GM19468 (cell line): ENCODE measurements around the gene CNFN.
"Not testable (repeated sequence)": the region's sequence is repeated elsewhere in the genome, so short reads cannot be mapped to it uniquely, and the experiment has no call there.

ENCODE experiments used
- ATAC-seq: cut with Tn5 transposase; IDR thresholded peaks from one replicate; pipeline ENCODE4 v1.9.1; 2021; ENCODE audit warnings: mild to moderate bottlenecking, moderate library complexity, moderate number of reproducible peaks; ENCODE audit not compliant: unreplicated experiment; ENCODE audit errors: extremely low read depth

The CNFN gene

GRCh38 chr19:42353341-42354015 lies 36.6 kb downstream of the CNFN start:
- no peak for ATAC-seq

GRCh38 chr19:42352301-42353259 lies 37.5 kb downstream of the CNFN start:
- no peak for ATAC-seq

- no peak for ATAC-seq
Observed at GRCh38 chr19:42351079-42351735, 38.9 kb downstream of the CNFN start.

GRCh38 chr19:42350417-42350816 lies 39.7 kb downstream of the CNFN start:
- ATAC-seq = no peak

GRCh38 chr19:42349378-42350107 lies 40.6 kb downstream of the CNFN start:
- ATAC-seq = no peak

GRCh38 chr19:42348211-42348610 lies 41.9 kb downstream of the CNFN start:
- ATAC-seq = no peak

GRCh38 chr19:42345191-42345812 lies 44.8 kb downstream of the CNFN start:
- ATAC-seq = no peak

- ATAC-seq = no peak
Observed at GRCh38 chr19:42344336-42344893, 45.7 kb downstream of the CNFN start.

GRCh38 chr19:42343344-42344110 lies 46.6 kb downstream of the CNFN start:
- ATAC-seq = no peak

GRCh38 chr19:42339922-42340321 lies 50.2 kb downstream of the CNFN start:
- not testable (repeated sequence) for ATAC-seq

- not testable (repeated sequence) for ATAC-seq
Observed at GRCh38 chr19:42339126-42339860, 50.8 kb downstream of the CNFN start.
